Endothelial cell of umbilical vein (primary cell): Measurements from ENCODE around the gene CCND2. TPM values are rescaled to one million over a fixed set of nuclear protein-coding genes. Genes with fewer than 3 reads are reported as not detected.

ENCODE experiments used
- BruUV-seq: library from RNA; stranded (reverse); fragments of 400-500 nt; replicated peaks from 2 replicates; lab custom pipeline; 2021; lab: Mats Ljungman, UMichigan
- CTCF ChIA-PET: fragments of 300-600, 350-600 bp; sonication (Branson Sonifier 250); formaldehyde crosslinking; loops from one replicate; lab custom pipeline; 2021; ENCODE audit warnings: antibody characterized with exemption, inconsistent platforms; lab: Charles Lee
- POLR2A ChIA-PET: fragments of 300-600, 350-600 bp; sonication (Branson Sonifier 250); formaldehyde crosslinking; loops from one replicate; lab custom pipeline; 2021; ENCODE audit warnings: antibody characterized with exemption, inconsistent platforms; lab: Charles Lee
- DNase-seq: peaks from one replicate; pipeline ENCODE4 v3.0.0-alpha.2; 2011; ENCODE audit warnings: low read depth, low spot score
- FAIRE-seq: peaks from 2 replicates; lab custom pipeline; 2011; peaks lifted over from hg19 to GRCh38; lab: Jason Lieb, UNC
- H2AFZ ChIP-seq: 2 replicates; pipeline ENCODE4 v1.6.0; 2012; ENCODE audit warnings: low read depth, low read length, control low read depth, inconsistent platforms
- H3K27ac ChIP-seq: 2 replicates; pipeline ENCODE4 v1.5.1; 2011; ENCODE audit warnings: low read depth, mild to moderate bottlenecking, control low read depth, low read length, moderate library complexity; ENCODE audit not compliant: insufficient read depth
- H3K27me3 ChIP-seq, 2 experiments: 2 replicates each; pipeline versions ENCODE4 v1.6.0 to v1.6.1; 2011; ENCODE audit warnings: low read length in 2 of 2, mixed read lengths in 1 of 2; ENCODE audit not compliant: control insufficient read depth in 2 of 2, insufficient read depth in 2 of 2
- H3K36me3 ChIP-seq, 2 experiments: 2 replicates in 1 of 2; 3 replicates in 1 of 2; pipeline ENCODE4 v1.5.1; 2011; ENCODE audit warnings: low read length in 2 of 2, mild to moderate bottlenecking in 1 of 2, moderate library complexity in 1 of 2; ENCODE audit not compliant: control insufficient read depth in 2 of 2, insufficient read depth in 2 of 2; ENCODE audit errors: extremely low read depth in 1 of 2
- H3K4me1 ChIP-seq: 3 replicates; pipeline ENCODE4 v1.5.1; 2011; ENCODE audit warnings: mild to moderate bottlenecking, low read length; ENCODE audit not compliant: control insufficient read depth, insufficient read depth; ENCODE audit errors: extremely low read depth
- H3K4me2 ChIP-seq: 2 replicates; pipeline ENCODE4 v1.6.1; 2011; ENCODE audit warnings: low read length, control low read depth, mixed read lengths; ENCODE audit not compliant: insufficient read depth
- H3K4me3 ChIP-seq, 3 experiments: fragments of 200-600 bp in 1 of 3; sonication (generic), shearing (Covaris generic) in 1 of 3; replicated peaks in 1 of 3; 2 replicates each; pipeline ENCODE4 v1.5.1; 2011 to 2016; ENCODE audit warnings: control low read depth in 3 of 3, low read length in 3 of 3, mild to moderate bottlenecking in 2 of 3, inconsistent platforms in 1 of 3, low read depth in 1 of 3, moderate library complexity in 1 of 3; ENCODE audit not compliant: insufficient read depth in 1 of 3
- H3K79me2 ChIP-seq: 2 replicates; pipeline ENCODE4 v1.6.0; 2012; ENCODE audit warnings: low read length, inconsistent platforms; ENCODE audit not compliant: control insufficient read depth, insufficient read depth
- H3K9ac ChIP-seq: replicated peaks from 2 replicates; pipeline ENCODE3; 2011; ENCODE audit warnings: low read length, control low read depth; ENCODE audit not compliant: insufficient read depth; ENCODE audit errors: extremely low read depth
- H3K9me1 ChIP-seq: replicated peaks from 3 replicates; pipeline ENCODE4 v1.6.0; 2011; ENCODE audit warnings: mild to moderate bottlenecking, low read length; ENCODE audit not compliant: control insufficient read depth, insufficient read depth; ENCODE audit errors: extremely low read depth
- H3K9me3 ChIP-seq: replicated peaks from 2 replicates; pipeline ENCODE4 v1.5.1; 2012; ENCODE audit warnings: low read length, inconsistent platforms; ENCODE audit not compliant: control insufficient read depth, insufficient read depth
- H4K20me1 ChIP-seq: replicated peaks from 2 replicates; pipeline ENCODE3; 2011; ENCODE audit warnings: mild to moderate bottlenecking, low read length; ENCODE audit not compliant: control insufficient read depth, insufficient read depth; ENCODE audit errors: extremely low read depth
- FOS ChIP-seq: IDR thresholded peaks from 2 replicates; pipeline ENCODE4 v1.6.1; 2011; ENCODE audit warnings: mild to moderate bottlenecking, low read length, moderate library complexity, borderline replicate concordance; ENCODE audit not compliant: insufficient read depth
- JUN ChIP-seq: IDR thresholded peaks from 2 replicates; pipeline ENCODE4 v1.6.1; 2011; ENCODE audit warnings: borderline replicate concordance, low read depth; ENCODE audit not compliant: insufficient read length, insufficient read depth
- MAX ChIP-seq: IDR thresholded peaks from 2 replicates; pipeline ENCODE4 v1.6.1; 2011; ENCODE audit not compliant: insufficient read depth, insufficient read length
- MYC ChIP-seq: IDR thresholded peaks from one replicate; pipeline ENCODE4 v1.6.1; 2011; ENCODE audit warnings: mild to moderate bottlenecking, low read depth, low read length
- POLR2A ChIP-seq: IDR thresholded peaks from 2 replicates; pipeline ENCODE4 v1.6.1; 2012; ENCODE audit warnings: low read depth, mild to moderate bottlenecking, control low read depth, low read length
- POLR2AphosphoS5 ChIP-seq: IDR thresholded peaks from 2 replicates; pipeline ENCODE4 v1.6.1; 2012; ENCODE audit warnings: low read depth, mild to moderate bottlenecking, control low read depth, low read length, moderate library complexity; ENCODE audit not compliant: insufficient read depth
- dilution Hi-C: fragments of 300-500 bp; cut with MboI; formaldehyde crosslinking; loops from one replicate; pipeline ENCODE4 v1.15.0; 2019; ENCODE audit warnings: low sequenced_read_pairs; ENCODE audit not compliant: extremely low pct_ligation_motif_present
- intact Hi-C: fragments of 100-400 bp; cut with micrococcal nuclease; formaldehyde crosslinking; loops from one replicate; pipeline ENCODE4 v1.10.0; 2022
- polyA plus RNA-seq, 4 experiments: library from polyadenylated mRNA; depleted of rRNA in 3 of 4; stranded (reverse) in 3 of 4; unstranded in 1 of 4; fragments of >200 nt; gene quantifications; 2 replicates each; pipeline versions ENCODE4 v1.2.1 to v1.2.3, GENCODE V29; 2011 to 2012; ENCODE audit warnings: missing spikeins in 1 of 4
- total RNA-seq: library from RNA; stranded (reverse); gene quantifications from 2 replicates; pipeline ENCODE4 v1.2.3, GENCODE V29; 2021
- TF ChIP-seq, protein P1 (sequence below), 2 donors: IDR thresholded peaks; 1 replicate in 1 of 2; 2 replicates in 1 of 2; pipeline ENCODE4 v1.5.1; 2011; ENCODE audit warnings: low read length in 2 of 2, mild to moderate bottlenecking in 2 of 2, moderate library complexity in 2 of 2, control low read depth in 1 of 2, inconsistent platforms in 1 of 2, low read depth in 1 of 2; ENCODE audit not compliant: insufficient read depth in 1 of 2; ENCODE audit errors: extremely low read depth in 1 of 2

CCND2 gene
- total and polyA plus RNA-seq, 2 donors (not counting 3 experiments of a cell fraction or from before 2014, with no cell fraction given), result 0.68 to 3.4 TPM

- intact Hi-C loops (loop anchor here (1.0 to 10.0 kb wide), 7 partner anchors 169 to 976 kb away; no protein-coding TSS in a partner anchor), dilution Hi-C loops (no loop called here)
- no peak overlapping the region for H3K4me2 ChIP-seq
- no peak overlapping the region for H2AFZ ChIP-seq
- FAIRE-seq, result peak; percentile 91
- BruUV-seq, result no TSS peak
- peak; percentile 28 for TF ChIP-seq JUN
- TF ChIP-seq, protein P1, sequence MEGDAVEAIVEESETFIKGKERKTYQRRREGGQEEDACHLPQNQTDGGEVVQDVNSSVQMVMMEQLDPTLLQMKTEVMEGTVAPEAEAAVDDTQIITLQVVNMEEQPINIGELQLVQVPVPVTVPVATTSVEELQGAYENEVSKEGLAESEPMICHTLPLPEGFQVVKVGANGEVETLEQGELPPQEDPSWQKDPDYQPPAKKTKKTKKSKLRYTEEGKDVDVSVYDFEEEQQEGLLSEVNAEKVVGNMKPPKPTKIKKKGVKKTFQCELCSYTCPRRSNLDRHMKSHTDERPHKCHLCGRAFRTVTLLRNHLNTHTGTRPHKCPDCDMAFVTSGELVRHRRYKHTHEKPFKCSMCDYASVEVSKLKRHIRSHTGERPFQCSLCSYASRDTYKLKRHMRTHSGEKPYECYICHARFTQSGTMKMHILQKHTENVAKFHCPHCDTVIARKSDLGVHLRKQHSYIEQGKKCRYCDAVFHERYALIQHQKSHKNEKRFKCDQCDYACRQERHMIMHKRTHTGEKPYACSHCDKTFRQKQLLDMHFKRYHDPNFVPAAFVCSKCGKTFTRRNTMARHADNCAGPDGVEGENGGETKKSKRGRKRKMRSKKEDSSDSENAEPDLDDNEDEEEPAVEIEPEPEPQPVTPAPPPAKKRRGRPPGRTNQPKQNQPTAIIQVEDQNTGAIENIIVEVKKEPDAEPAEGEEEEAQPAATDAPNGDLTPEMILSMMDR (IDR thresholded peaks at IDR 0.05; ENCODE audit: extremely low read depth in 1 of 2, insufficient read depth in 1 of 2, low read depth in 1 of 2, low read length in 2 of 2), result peak; percentile 80 to 85
- TF ChIP-seq FOS, result no peak
- H3K27me3 ChIP-seq, result peaks cover 49% of the 10 kb centered on the region in 2 experiments
- no peak overlapping the region for H3K9ac ChIP-seq
- H3K79me2 ChIP-seq, result no peaks in the 10 kb centered on the region
- ChIA-PET CTCF (interaction anchor here (0.5 to 5.9 kb wide), 107 partner anchors 9 to 1203 kb away, joined by 3 to 464 read pairs (median 5); partner anchors contain the start of genes FGF23, PARP11 and TIGAR), POLR2A (interaction anchor here (0.6 kb wide), 1 partner anchor 8 kb away, joined by 3 read pairs; no protein-coding TSS in a partner anchor)
- no peak overlapping the region for H3K27ac ChIP-seq
- no peaks in the 10 kb centered on the region for H3K9me3 ChIP-seq
- no peak overlapping the region for H3K4me3 ChIP-seq
- no peaks in the 10 kb centered on the region for H3K36me3 ChIP-seq
- peaks cover 10% of the 10 kb centered on the region for H3K4me1 ChIP-seq
- no peaks in the 10 kb centered on the region for H4K20me1 ChIP-seq
- DNase-seq, result peak; percentile 87
- no peaks in the 10 kb centered on the region for H3K9me1 ChIP-seq
Measured at GRCh38 chr12:4276524-4277204, 3.1 kb downstream of the CCND2 start.

- ChIA-PET CTCF (interaction anchor here (0.6 to 5.9 kb wide), 94 partner anchors 9 to 1203 kb away, joined by 3 to 464 read pairs (median 5); partner anchors contain the start of genes FGF23, PARP11 and TIGAR), POLR2A (no interaction called here)
- Histone ChIP-seq H2AFZ (no peak overlapping the region), H3K9me3 (no peaks in the 10 kb centered on the region), H3K27ac (no peak overlapping the region), H3K4me3 (no peak overlapping the region), H3K79me2 (no peaks in the 10 kb centered on the region), H3K36me3 (no peaks in the 10 kb centered on the region), H3K9me1 (no peaks in the 10 kb centered on the region), H3K4me1 (peaks cover 8% of the 10 kb centered on the region), H4K20me1 (no peaks in the 10 kb centered on the region), H3K4me2 (no peak overlapping the region), H3K27me3 (peaks cover 43 to 48% of the 10 kb centered on the region in 2 experiments), H3K9ac (no peak overlapping the region)
- no TSS peak for BruUV-seq
- no peak for FAIRE-seq
- dilution Hi-C loops, result no loop called here
- no peak for DNase-seq
- intact Hi-C loops, result loop anchor here (1.0 to 10.0 kb wide), 7 partner anchors 170 to 977 kb away; no protein-coding TSS in a partner anchor
- TF ChIP-seq FOS (no peak), POLR2AphosphoS5 (no peak), POLR2A (no peak), MYC (no peak), MAX (no peak)
Measured at GRCh38 chr12:4277205-4277543, 3.6 kb downstream of the CCND2 start.
